Stimulated activated CD4-positive, alpha-beta T cell treated with anti-CD3 and anti-CD28 coated beads, Interleukin-2, amount 100 ng/mL, for 48 hours (primary cell): ENCODE results near the gene SNX11.
"Not testable (repeated sequence)": the region's sequence is repeated elsewhere in the genome, so short reads cannot be mapped to it uniquely, and the experiment has no call there.

Experiments
- DNase-seq, 2 donors: peaks; one replicate each; pipeline ENCODE4 v3.0.0-alpha.2; 2020

SNX11 gene

DNA sequence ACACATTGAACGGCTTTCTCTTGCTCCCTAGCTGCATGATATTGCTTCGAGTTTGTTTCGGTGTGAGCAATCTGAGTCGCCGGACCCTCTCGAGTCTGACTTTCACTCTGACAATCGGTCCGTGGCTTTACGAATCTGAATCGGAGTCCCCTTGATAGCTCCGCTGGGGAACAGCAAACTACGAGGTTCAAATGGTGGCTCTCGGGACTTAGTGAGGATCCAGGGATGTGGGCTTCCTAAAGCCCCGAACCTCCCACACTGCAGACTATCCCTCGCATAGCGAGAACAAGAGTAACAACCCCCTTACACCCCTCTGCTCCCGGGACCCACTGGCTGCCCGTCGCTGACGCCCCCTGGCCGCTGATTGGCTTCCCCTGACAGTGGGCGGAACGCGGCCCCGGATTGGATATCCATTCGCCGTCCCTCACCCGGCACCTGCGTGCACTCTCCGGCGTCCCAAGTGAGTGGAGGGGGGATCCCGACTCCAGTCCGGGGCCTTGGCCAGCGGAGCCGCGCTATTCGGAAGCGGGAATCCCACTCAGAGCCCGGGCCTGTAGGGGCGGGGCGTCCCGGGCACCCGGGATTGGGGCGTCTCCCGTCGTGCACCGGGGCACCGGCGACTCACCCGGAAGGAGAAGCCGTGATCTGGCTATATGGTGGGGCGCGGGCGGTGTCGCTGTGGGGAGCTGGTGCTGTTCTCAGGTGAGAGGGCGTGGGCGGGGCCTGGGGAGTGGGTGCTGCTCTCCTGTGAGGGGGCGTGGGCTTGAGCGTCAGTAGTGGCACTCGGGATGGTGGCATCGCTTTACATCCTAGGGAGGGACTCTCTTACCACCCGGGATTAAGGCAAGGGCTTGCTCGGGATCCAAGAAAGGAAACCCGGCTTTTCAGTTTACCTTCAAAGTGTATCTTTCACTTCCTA, at the start of gene SNX11:
SNX11 (plus strand) TSS at position 630 of the 919 bp plus-strand sequence. CDS start 4,278 bp downstream, outside the sequence.
- peak; percentile 84 to 87 for DNase-seq

GRCh38 chr17:48058393-48059124, 49.0 kb upstream of the SNX11 start:
- no peak for DNase-seq

- no peak for DNase-seq
These were observed 48.4 kb upstream of the SNX11 start for GRCh38 chr17:48059125-48059668.

- no peak for DNase-seq
These were observed 47.3 kb upstream of the SNX11 start for GRCh38 chr17:48060249-48060648.

DNA sequence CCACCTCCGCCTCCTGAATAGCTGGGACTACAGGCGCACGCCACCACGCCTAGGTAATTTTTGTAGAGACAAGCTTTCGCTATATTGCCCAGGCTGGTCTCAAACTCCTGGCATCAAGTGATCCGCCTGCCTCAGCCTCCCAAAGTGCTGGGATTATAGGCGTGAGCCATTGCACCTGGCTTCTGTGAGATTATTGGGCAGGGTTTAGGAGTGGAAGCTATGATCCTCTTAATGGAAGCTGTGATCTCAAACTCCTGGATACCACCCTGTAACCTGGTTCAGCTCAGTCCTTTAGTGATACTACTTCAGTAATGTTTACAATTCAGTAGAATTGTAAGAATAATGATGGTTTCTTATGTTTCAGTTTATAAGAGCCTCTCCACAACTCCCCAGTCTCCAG, 45.3 kb upstream of the SNX11 start:
- DNase-seq, result no peak

- no peak for DNase-seq
These were observed 42.9 kb upstream of the SNX11 start for GRCh38 chr17:48064638-48065037.

DNA sequence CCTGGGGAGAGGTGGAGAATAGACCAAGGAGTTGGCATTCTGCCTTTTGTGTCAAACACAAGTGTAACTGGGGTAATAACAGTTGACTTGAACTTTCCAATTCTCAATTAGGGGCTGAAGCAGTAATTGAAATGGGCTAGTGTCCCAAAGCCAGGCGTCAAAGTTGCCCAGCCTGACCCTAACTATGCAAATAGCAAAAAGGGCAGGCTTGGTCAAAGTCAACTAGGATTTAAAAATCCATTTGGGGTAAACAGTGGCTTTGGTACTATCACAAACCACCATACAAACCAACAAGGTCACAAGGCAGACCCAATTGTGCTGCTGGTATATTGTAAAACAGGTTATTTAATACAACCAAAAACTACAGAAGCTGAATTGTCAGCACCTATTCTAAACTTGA, 41.4 kb upstream of the SNX11 start:
- no peak for DNase-seq

GRCh38 chr17:48066656-48067055, 40.9 kb upstream of the SNX11 start:
- no peak for DNase-seq

GRCh38 chr17:48067245-48067644, 40.3 kb upstream of the SNX11 start:
- DNase-seq, result no peak

- DNase-seq, result not testable (repeated sequence)
These were observed 39.8 kb upstream of the SNX11 start for GRCh38 chr17:48067808-48068207.

DNA sequence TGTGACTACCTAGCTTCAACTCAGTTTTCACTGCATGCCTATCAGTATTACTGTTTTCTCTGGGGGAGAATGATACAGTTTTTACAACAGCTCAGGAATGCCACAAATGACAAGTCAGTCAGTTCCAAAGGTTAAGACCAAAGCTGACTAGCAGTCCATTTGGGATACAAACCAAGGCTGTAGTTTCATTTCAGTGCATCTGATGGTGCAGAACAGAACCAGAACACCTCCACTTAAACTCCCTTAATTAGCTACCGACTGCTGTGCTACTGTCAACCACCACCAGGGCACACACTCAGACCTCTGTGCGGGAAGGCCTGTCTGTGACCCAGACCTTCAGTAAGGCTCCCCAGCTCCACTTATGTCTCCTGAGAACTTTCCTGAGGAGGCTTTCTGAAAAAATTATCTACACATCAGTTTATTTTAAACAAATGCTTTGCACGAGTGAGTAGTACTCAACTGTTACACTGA, 39.0 kb upstream of the SNX11 start:
- DNase-seq, result no peak

DNA sequence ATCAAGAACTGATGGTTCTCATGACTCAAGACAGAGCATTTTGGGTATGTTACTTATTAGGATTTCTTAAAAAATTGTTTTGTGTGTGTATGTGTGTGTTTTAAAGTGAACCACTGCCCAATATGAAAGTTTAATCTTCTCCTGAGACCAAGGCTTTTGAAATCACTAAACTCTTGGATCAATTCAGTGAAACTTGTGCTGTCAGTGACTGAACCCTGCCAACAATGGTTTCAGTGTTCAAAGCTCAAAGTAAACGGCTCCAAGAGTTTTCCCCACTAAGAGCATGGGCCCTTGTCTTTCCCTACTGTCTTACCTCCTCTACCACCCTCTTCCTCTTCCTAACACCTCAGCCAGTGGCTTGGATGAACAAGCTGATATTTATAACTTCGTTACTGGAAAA, 37.4 kb upstream of the SNX11 start:
- no peak for DNase-seq

- DNase-seq, result no peak
These were observed 35.9 kb upstream of the SNX11 start for GRCh38 chr17:48071654-48072053.

DNA sequence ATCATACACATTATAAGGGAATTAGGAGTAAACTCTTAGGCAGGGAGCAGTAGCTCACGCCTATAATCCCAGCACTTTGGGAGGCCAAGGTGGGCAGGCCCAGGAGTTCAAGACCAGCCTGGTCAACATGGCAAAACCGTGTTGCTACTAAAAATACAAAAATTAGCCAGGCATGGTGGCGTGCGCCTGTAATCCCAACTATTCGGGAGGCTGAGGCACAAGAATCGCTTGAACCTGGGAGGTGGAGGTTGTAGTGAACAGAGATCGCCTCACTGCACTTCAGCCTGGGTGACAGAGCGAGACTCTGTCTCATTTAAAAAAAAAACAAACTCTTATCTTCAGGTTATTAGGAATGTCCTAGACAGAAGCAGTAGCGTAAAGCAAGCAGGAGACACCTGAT, 34.8 kb upstream of the SNX11 start:
- not testable (repeated sequence) for DNase-seq

- DNase-seq, result not testable (repeated sequence)
These were observed 33.9 kb upstream of the SNX11 start for GRCh38 chr17:48073566-48074094.

GRCh38 chr17:48074322-48075081, 33.1 kb upstream of the SNX11 start:
- DNase-seq, result peak; percentile 64 to 74

GRCh38 chr17:48077152-48077551, 30.4 kb upstream of the SNX11 start:
- not testable (repeated sequence) for DNase-seq

DNA sequence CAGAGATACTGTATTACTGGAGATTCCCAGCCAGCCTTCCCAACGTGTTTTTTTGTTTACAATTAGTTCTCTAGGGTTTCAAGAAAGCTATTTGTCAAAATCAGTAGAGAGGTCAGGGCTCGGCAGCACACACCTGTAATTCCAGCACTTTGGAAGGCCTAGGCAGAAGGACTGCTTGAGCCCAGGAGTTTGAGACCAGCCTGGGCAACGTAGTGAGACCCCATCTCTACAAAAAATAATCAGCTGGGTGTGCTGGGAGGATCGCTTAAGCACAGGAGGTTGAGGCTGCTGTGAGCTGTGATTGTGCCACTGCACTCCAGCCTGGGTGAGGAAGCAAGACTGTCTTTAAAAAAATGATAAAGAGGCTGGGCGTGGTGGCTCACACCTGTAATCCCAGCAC, 25.7 kb upstream of the SNX11 start:
- no peak for DNase-seq

GRCh38 chr17:48084932-48085331, 22.6 kb upstream of the SNX11 start:
- DNase-seq, result no peak

DNA sequence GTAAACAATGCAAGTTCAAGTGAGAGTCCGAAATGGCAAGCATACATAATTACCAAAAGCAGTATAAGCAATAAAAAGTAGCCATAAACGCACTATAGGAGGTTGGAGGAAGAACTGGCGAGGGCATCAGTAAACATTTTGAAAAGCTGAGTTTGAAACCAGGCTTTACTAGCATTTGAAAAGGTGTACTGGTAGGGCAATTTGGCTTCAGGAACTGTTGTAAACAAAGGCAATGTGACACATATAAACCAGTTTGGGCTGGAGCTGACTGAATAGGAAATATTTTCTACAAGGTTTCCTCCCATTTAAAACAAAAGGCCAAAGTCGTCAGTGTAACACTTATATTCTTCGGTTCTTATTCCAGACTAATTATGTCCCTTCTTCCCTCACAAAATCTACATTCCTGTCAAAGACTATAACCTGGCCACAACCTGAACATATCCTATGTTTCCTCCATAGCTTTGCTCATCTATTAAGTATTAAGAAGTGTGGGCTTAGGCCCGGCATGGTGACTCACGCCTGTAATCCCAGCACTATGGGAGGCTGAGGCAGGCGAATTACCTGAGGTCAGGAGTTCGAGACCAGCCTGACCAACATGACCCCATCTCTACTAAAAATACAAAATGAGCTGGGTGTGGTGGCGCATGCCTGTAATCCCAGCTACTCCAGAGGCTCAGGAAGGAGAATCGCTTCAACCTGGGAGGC, 14.1 kb upstream of the SNX11 start:
- DNase-seq, result no peak

- no peak for DNase-seq
These were observed 12.0 kb upstream of the SNX11 start for GRCh38 chr17:48095611-48096010.

DNA sequence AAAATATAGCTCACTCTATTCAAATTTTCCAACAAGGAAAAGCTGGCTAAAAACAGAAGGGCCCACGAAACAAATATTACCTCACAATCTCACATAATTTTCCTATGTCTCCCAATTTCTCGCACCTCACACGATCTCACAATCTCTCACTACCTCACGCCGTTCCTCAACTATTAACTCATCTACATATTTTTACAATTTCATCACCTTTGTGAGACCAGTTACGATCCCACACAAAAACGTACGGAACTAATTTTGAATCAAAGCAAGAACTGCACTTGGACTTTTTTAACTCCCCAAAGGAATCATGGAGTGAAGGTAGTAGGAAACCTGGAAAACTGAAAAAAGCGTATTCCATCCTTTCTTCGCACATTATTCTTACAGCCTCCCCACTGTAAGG, 7.4 kb upstream of the SNX11 start:
- no peak for DNase-seq
